GM18507 (cell line): ENCODE measurements around the gene TTC28.

ENCODE experiments used
- DNase-seq: peaks from one replicate; pipeline ENCODE4 v3.0.0; 2011; ENCODE audit warnings: low read depth; ENCODE audit not compliant: insufficient read length; ENCODE audit errors: extremely low spot score
- FAIRE-seq: peaks from 2 replicates; lab custom pipeline; 2011; peaks lifted over from hg19 to GRCh38; lab: Jason Lieb, UNC

The TTC28 gene

GRCh38 chr22:27982630-27983180, 696.9 kb downstream of the TTC28 start:
- DNase-seq = no peak
- no peak for FAIRE-seq

- FAIRE-seq (no peak), DNase-seq (no peak)
These were observed 697.5 kb downstream of the TTC28 start for GRCh38 chr22:27982106-27982505.

- DNase-seq = no peak
- no peak for FAIRE-seq
These were observed 699.1 kb downstream of the TTC28 start for GRCh38 chr22:27980424-27981148.

- no peak for DNase-seq
- no peak for FAIRE-seq
These were observed 700.8 kb downstream of the TTC28 start for GRCh38 chr22:27978802-27979201.

GRCh38 chr22:27978317-27978716, 701.3 kb downstream of the TTC28 start:
- DNase-seq (no peak), FAIRE-seq (no peak)

- FAIRE-seq (no peak), DNase-seq (no peak)
These were observed 703.1 kb downstream of the TTC28 start for GRCh38 chr22:27976586-27976985.

GRCh38 chr22:27975381-27976013, 704.1 kb downstream of the TTC28 start:
- DNase-seq (no peak), FAIRE-seq (no peak)

GRCh38 chr22:27973846-27974245, 705.8 kb downstream of the TTC28 start:
- DNase-seq (no peak), FAIRE-seq (no peak)

GRCh38 chr22:27972732-27973698, 706.6 kb downstream of the TTC28 start:
- DNase-seq (no peak), FAIRE-seq (no peak)

- FAIRE-seq (no peak), DNase-seq (no peak)
These were observed 707.7 kb downstream of the TTC28 start for GRCh38 chr22:27971926-27972325.

- DNase-seq = no peak
- FAIRE-seq = no peak
These were observed 708.9 kb downstream of the TTC28 start for GRCh38 chr22:27970596-27971220.

GRCh38 chr22:27966168-27967064, 713.2 kb downstream of the TTC28 start:
- no peak for DNase-seq
- no peak for FAIRE-seq

- FAIRE-seq (no peak), DNase-seq (no peak)
These were observed 717.2 kb downstream of the TTC28 start for GRCh38 chr22:27962268-27963044.

- FAIRE-seq = no peak
- DNase-seq = no peak
These were observed 718.0 kb downstream of the TTC28 start for GRCh38 chr22:27961680-27962079.

- FAIRE-seq = no peak
- DNase-seq = no peak
These were observed 718.5 kb downstream of the TTC28 start for GRCh38 chr22:27961182-27961581.

GRCh38 chr22:27959335-27960090, 720.1 kb downstream of the TTC28 start:
- DNase-seq (no peak), FAIRE-seq (no peak)

GRCh38 chr22:27952779-27953178, 726.9 kb downstream of the TTC28 start:
- FAIRE-seq (no peak), DNase-seq (no peak)
